Measurements from ENCODE around the gene PPTC7. TPM values are rescaled to one million over a fixed set of nuclear protein-coding genes. Genes with fewer than 3 reads are reported as not detected.
A peak's percentile ranks its signal among the peaks of the same experiment; 100 is the strongest.

Gene PPTC7
- total and polyA plus RNA-seq, 10 of the 15 experiments (the other 5 are each of a cell fraction or from before 2014, with no cell fraction given), result 4.0 to 69.6 (median 12.3) TPM

DNA sequence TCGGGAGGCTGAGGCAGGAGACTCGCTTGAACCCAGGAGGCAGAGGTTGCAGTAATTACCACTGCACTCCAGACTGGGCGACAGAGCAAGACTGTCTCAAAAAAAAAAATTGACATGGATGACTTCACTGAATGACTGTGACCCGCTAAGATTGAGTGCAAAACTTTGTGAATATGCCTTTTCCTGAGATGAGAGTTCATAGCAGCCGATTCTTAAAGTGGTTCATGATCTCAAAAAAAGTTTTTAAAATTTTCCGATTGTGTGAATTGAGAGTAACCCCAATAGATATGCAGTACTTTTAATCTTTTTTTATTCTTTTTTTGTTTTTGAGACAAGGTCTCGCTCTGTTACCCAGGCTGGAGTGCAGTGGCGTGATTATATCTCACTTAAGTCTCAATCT is 32.1 kb upstream of the PPTC7 start (continued):
- TF ChIP-seq, protein P1, sequence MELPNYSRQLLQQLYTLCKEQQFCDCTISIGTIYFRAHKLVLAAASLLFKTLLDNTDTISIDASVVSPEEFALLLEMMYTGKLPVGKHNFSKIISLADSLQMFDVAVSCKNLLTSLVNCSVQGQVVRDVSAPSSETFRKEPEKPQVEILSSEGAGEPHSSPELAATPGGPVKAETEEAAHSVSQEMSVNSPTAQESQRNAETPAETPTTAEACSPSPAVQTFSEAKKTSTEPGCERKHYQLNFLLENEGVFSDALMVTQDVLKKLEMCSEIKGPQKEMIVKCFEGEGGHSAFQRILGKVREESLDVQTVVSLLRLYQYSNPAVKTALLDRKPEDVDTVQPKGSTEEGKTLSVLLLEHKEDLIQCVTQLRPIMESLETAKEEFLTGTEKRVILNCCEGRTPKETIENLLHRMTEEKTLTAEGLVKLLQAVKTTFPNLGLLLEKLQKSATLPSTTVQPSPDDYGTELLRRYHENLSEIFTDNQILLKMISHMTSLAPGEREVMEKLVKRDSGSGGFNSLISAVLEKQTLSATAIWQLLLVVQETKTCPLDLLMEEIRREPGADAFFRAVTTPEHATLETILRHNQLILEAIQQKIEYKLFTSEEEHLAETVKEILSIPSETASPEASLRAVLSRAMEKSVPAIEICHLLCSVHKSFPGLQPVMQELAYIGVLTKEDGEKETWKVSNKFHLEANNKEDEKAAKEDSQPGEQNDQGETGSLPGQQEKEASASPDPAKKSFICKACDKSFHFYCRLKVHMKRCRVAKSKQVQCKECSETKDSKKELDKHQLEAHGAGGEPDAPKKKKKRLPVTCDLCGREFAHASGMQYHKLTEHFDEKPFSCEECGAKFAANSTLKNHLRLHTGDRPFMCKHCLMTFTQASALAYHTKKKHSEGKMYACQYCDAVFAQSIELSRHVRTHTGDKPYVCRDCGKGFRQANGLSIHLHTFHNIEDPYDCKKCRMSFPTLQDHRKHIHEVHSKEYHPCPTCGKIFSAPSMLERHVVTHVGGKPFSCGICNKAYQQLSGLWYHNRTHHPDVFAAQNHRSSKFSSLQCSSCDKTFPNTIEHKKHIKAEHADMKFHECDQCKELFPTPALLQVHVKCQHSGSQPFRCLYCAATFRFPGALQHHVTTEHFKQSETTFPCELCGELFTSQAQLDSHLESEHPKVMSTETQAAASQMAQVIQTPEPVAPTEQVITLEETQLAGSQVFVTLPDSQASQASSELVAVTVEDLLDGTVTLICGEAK (IDR thresholded peaks at IDR 0.05; ENCODE audit: borderline replicate concordance), result no peak
- TF ChIP-seq PAX8 (IDR thresholded peaks at IDR 0.05) (no peak), POLR2AphosphoS2 (IDR thresholded peaks at IDR 0.05; ENCODE audit: low read depth, low read length) (no peak), BCL11A (IDR thresholded peaks at IDR 0.05; ENCODE audit: low read depth, low read length) (0 out of 2 replicates have a peak, but pooled peaks have one; percentile 10), IRF4 (IDR thresholded peaks at IDR 0.05; ENCODE audit: low read depth, low read length) (no peak), RB1 (IDR thresholded peaks at IDR 0.05; ENCODE audit: borderline replicate concordance) (no peak), HDAC6 (IDR thresholded peaks at IDR 0.05; ENCODE audit: unreplicated experiment) (no peak), BACH1 (IDR thresholded peaks at IDR 0.05; ENCODE audit: borderline replicate concordance) (no peak), RELA (IDR thresholded peaks at IDR 0.05; ENCODE audit: borderline replicate concordance, partially characterized antibody) (no peak), SP1 (IDR thresholded peaks at IDR 0.05; ENCODE audit: low read depth, low read length) (no peak), NR2C2 (IDR thresholded peaks at IDR 0.05; ENCODE audit: borderline replicate concordance, control insufficient read depth, insufficient read length, low read depth) (no peak), RAD21 (IDR thresholded peaks at IDR 0.05; ENCODE audit: insufficient read depth, low read depth, low read length) (no peak)
- TF ChIP-seq, protein P2, sequence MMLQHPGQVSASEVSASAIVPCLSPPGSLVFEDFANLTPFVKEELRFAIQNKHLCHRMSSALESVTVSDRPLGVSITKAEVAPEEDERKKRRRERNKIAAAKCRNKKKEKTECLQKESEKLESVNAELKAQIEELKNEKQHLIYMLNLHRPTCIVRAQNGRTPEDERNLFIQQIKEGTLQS (IDR thresholded peaks at IDR 0.05; ENCODE audit: borderline replicate concordance, extremely low read depth, low read depth, low read length), result no peak
- TF ChIP-seq, protein P3, sequence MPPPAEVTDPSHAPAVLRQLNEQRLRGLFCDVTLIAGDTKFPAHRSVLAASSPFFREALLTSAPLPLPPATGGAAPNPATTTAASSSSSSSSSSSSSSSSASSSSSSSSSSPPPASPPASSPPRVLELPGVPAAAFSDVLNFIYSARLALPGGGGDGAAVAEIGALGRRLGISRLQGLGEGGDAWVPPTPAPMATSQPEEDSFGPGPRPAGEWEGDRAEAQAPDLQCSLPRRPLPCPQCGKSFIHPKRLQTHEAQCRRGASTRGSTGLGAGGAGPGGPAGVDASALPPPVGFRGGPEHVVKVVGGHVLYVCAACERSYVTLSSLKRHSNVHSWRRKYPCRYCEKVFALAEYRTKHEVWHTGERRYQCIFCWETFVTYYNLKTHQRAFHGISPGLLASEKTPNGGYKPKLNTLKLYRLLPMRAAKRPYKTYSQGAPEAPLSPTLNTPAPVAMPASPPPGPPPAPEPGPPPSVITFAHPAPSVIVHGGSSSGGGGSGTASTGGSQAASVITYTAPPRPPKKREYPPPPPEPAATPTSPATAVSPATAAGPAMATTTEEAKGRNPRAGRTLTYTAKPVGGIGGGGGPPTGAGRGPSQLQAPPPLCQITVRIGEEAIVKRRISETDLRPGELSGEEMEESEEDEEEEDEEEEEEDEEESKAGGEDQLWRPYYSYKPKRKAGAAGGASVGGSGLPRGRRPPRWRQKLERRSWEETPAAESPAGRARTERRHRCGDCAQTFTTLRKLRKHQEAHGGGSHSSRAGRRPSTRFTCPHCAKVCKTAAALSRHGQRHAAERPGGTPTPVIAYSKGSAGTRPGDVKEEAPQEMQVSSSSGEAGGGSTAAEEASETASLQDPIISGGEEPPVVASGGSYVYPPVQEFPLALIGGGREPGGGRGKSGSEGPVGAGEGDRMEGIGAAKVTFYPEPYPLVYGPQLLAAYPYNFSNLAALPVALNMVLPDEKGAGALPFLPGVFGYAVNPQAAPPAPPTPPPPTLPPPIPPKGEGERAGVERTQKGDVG (CRISPR knock-in tag; IDR thresholded peaks at IDR 0.05), result no peak
- TF ChIP-seq, protein P4, sequence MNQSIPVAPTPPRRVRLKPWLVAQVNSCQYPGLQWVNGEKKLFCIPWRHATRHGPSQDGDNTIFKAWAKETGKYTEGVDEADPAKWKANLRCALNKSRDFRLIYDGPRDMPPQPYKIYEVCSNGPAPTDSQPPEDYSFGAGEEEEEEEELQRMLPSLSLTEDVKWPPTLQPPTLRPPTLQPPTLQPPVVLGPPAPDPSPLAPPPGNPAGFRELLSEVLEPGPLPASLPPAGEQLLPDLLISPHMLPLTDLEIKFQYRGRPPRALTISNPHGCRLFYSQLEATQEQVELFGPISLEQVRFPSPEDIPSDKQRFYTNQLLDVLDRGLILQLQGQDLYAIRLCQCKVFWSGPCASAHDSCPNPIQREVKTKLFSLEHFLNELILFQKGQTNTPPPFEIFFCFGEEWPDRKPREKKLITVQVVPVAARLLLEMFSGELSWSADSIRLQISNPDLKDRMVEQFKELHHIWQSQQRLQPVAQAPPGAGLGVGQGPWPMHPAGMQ (IDR thresholded peaks at IDR 0.05; ENCODE audit: borderline replicate concordance), result no peak
- TF ChIP-seq, protein P5, sequence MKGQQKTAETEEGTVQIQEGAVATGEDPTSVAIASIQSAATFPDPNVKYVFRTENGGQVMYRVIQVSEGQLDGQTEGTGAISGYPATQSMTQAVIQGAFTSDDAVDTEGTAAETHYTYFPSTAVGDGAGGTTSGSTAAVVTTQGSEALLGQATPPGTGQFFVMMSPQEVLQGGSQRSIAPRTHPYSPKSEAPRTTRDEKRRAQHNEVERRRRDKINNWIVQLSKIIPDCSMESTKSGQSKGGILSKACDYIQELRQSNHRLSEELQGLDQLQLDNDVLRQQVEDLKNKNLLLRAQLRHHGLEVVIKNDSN (IDR thresholded peaks at IDR 0.05; ENCODE audit: borderline replicate concordance, extremely low read length, insufficient read depth, low read depth, low read length), result no peak

Measured in GM12878 (cell line).